Skin epidermis (tissue), 12 donors: ENCODE measurements around the gene SPPL2A.
"Not testable (repeated sequence)": the region's sequence is repeated elsewhere in the genome, so short reads cannot be mapped to it uniquely, and the experiment has no call there.

Experiments
- H3K27ac ChIP-seq, 21 experiments: fragments of 200-600 bp; sonication (generic) in 11 of 21; one replicate each; pipeline ENCODE4 v1.5.0; 2020; ENCODE audit warnings: mild to moderate bottlenecking in 3 of 21, inconsistent platforms in 2 of 21, moderate library complexity in 2 of 21
- H3K4me3 ChIP-seq, 7 experiments: fragments of 200-600 bp; sonication (generic) in 2 of 7; one replicate each; pipeline ENCODE4 v1.5.0; 2020; ENCODE audit warnings: inconsistent platforms in 2 of 7, mild to moderate bottlenecking in 2 of 7, moderate library complexity in 1 of 7

The SPPL2A gene

GRCh38 chr15:50697109-50697797 lies 68.3 kb downstream of the SPPL2A start:
- peak overlapping the region in 1 of 21 experiments; percentile 26 for H3K27ac ChIP-seq

DNA sequence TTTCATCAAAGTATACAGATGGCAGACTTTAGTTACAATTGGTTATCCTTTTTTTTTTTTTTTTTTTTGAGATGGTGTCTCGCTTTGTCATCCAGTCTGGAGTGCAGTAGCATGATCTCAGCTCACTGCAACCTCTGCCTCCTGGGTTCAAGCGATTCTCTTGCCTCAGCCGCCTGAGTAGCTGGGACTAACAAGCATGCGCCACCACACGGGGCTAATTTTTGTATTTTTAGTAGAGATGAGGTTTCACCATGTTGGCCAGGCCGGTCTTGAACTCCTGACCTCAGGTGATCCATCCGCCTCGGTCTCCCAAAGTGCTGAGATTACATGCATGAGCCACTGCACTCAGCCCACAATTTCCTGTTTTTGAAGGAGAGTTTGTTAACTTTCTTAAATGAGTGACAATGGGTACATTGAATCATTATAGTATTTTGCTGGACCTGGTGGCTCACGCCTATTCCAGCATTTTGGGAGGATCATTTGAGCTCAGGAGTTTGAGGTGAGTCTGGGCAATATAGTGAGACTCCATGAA lies 70.8 kb downstream of the SPPL2A start:
- not testable (repeated sequence) for H3K27ac ChIP-seq, H3K4me3 ChIP-seq

More at GRCh38 chr15:50697109-50697797, 68.3 kb downstream of the SPPL2A start:
- H3K4me3 ChIP-seq = no peak overlapping the region

DNA sequence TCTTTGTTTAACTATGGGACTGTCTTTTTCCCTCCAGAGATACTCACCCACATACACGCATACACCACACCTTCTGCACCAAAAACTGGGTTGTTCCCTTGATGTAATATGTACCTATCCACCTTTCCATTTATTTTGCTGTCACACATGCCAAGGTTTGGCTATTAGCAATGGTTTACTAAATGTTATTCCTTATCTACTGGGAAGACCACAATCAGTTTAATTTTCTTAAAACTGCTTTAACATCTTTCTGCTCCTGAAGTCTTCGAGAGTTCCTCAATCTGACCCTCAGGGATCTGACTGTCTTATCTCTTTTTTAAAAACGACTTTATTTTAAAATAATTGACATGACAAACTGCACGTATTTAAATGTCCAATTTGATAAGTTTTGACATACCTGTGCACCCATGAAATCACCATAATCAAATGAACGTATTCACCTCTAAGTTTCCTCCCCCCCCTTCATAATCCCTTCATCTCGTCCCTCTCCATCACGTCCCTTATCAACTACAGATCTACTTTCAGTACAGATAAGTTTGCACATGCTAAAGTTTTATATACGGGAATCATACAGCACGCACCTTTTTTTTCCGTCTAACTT lies 78.1 kb downstream of the SPPL2A start:
- peak overlapping the region in 20 of 21 experiments; percentile 78 to 96 (median 91) for H3K27ac ChIP-seq
- peak overlapping the region; percentile 60 to 94 (median 77) for H3K4me3 ChIP-seq

- H3K27ac ChIP-seq = peak within 1 kb of the TSS; percentile 67 to 96 (median 91)
- H3K4me3 ChIP-seq = peak within 1 kb of the TSS; percentile 60 to 94 (median 77)
These were observed 78.8 kb downstream of the SPPL2A start, which contains the start of gene TRPM7 for GRCh38 chr15:50686469-50687301. TSS of gene TRPM7 (minus strand) at chr15:50686797. CDS start at chr15:50686533, 264 bp downstream.

DNA sequence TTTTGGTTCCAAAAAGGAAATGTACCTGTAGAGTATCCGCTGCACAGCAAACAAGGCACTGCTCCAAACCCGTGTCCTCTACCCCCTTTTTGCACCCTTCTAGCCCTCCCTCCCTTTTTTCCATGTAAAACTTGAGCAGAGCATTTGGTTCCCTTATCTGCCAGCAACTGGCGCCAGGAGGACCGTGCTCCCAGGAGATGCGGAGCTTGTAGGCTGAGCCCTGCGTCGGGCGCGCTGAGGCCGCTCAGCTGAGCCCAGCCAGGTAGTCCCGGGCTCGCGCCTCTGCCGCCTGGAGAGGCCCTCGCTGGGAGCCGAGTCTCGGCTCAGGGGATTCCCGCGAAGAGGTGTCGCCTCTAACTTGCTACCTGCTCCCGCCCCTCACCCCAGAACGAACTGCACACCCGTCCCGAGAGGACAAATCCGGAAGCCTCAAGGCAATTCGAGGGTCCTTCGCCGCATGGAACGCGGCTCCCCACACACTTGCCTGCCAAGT lies 79.5 kb downstream of the SPPL2A start:
- Histone ChIP-seq H3K27ac (peak overlapping the region; percentile 67 to 96 (median 91)), H3K4me3 (peak overlapping the region; percentile 60 to 94 (median 77))

DNA sequence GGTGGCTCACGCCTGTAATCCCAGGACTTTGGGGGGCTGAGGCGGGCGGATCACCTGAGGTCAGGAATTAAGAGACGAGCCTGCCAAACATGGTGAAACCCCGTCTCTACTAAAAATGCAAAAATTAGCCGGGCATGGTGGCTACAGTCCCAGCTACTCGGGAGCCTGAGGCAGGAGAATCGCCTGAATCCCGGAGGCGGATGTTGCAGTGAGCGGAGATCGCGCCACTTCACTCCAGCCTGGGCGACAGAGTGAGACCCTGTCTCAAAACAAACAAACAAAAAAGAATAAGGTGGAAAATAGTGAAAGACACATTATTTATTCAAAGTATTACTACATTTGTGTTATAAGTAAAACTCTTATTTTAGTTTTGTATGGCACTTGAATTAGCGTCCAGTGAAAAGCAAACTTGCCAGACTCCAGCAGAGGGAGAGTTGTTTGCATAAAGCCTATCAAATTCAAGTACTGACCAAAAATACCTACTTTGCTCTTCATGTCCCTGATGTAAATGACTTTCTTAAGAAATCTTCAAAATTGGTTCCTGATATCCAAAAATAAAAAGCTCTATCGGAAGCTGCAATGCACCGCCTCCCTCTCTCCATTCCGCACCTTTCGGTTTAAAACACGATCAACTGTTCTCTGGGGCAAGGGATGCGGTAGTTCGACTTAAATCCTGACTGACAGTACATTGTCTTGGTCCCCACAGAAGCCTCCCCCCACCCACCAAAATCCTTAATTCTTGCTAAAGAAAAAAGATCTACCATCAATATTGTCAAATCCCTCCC lies 80.1 kb downstream of the SPPL2A start:
- H3K4me3 ChIP-seq = peak overlapping the region; percentile 60 to 94 (median 77)
- peak overlapping the region in 20 of 21 experiments; percentile 78 to 96 (median 91) for H3K27ac ChIP-seq

DNA sequence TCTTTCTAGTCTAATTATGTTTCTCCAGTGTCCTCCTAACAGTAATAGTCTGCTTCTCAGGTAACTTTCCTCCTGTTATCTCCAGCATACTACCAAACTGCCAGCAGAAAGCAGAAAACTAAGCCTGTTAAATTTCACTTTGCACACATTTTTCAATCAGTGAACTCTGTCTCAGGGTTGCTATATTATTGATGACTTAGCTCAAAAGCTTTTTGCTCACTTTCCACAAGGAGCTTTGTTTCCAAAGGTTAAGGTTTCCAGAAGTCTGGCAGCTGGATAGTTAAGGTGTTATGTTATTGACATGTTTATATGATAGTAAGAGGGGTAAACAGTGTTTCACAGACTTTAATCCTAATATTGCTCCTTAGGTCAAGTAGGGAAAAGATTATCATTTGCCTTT lies 84.0 kb downstream of the SPPL2A start:
- Histone ChIP-seq H3K4me3 (no peak overlapping the region), H3K27ac (no peak overlapping the region)

DNA sequence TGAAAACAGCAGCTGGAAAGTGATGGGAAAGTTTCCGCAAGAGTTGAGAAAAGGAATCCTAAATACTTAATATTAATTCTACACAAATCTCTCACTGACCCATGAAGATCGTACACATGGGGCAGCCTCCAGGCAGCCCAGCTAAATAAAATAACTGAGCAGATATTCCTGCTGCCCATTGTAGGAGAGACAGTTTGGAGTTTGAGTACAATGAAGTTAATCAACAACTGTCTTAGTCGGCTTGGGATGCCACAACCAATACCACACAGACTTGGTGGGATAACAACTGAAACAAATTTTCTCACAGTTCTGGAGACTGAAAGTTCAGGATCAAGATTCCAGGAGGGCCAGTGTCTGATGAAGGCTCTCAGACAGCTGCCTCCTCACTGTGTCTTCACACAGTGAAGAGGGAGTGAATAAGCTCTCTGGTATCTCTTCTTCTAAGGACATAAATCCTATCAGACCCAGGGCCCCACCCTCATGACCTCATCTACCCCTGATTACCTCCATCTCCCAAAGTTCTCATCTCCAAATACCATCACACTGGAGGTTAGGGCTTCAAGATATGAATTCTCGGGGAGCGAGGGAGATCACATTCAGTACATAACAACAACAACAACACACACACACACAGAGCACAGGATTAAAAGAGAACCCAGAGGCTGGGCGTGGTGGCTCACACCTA lies 88.6 kb downstream of the SPPL2A start:
- peak overlapping the region in 2 of 21 experiments; percentile 25 to 39 for H3K27ac ChIP-seq
- H3K4me3 ChIP-seq = no peak overlapping the region

GRCh38 chr15:50675535-50676144 lies 89.9 kb downstream of the SPPL2A start:
- no peak overlapping the region for H3K27ac ChIP-seq
- H3K4me3 ChIP-seq = no peak overlapping the region

DNA sequence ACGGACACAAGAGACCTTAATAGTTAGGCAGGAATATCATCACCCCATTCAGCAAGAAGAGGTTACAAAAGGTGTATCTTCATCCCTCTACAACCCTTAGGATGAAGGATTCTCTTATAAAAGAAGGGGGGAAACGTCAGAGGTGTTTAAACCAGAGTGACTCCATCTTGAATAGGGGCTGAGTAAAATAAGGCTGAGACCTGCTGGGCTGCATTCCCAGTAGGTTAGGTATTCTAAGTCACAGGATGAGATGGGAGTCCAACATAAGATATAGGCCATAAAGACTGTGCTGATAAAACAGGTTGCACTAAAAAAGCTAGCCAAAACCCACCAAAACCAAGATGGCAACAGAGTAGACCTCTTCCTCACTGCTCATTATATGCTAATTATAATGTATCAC lies 95.4 kb downstream of the SPPL2A start:
- Histone ChIP-seq H3K27ac (no peak overlapping the region), H3K4me3 (no peak overlapping the region)

GRCh38 chr15:50669611-50670010 lies 95.9 kb downstream of the SPPL2A start:
- Histone ChIP-seq H3K27ac (no peak overlapping the region), H3K4me3 (no peak overlapping the region)

GRCh38 chr15:50665938-50666337 lies 99.6 kb downstream of the SPPL2A start:
- H3K4me3 ChIP-seq = no peak overlapping the region

GRCh38 chr15:50655555-50655954 lies 110.0 kb downstream of the SPPL2A start:
- no peak overlapping the region for H3K27ac ChIP-seq

More at GRCh38 chr15:50665938-50666337, 99.6 kb downstream of the SPPL2A start:
- H3K27ac ChIP-seq = no peak overlapping the region

DNA sequence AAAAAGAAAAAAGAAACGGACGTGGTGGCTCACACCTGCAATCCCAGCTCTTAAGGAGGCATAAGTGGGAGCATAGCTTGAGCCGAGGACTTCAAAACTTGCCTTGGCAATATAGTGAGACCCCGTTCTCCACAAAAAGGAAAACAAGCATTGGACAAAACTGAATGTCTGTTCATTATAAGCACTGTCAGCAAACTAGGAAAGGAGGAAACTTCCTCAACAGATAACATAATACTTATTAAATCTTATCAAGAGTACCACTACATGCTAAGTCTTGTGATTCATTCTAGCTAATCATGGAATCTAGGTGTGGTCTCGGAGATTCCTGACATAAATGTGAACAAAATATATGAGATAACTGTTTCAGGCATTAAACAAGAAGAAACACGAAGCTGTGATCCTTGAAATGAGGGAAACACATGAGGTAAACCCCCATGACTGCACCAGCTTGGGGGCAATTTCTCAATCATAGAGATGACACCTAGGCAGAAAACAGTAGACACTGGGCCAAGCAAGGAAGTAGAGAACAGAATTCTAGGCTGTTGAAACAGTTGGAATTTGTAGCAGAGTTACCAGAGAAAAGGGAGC lies 112.3 kb downstream of the SPPL2A start:
- peak overlapping the region in 7 of 21 experiments; percentile 10 to 68 (median 44) for H3K27ac ChIP-seq

More at GRCh38 chr15:50655555-50655954, 110.0 kb downstream of the SPPL2A start:
- no peak overlapping the region for H3K4me3 ChIP-seq

GRCh38 chr15:50652671-50653070 lies 112.8 kb downstream of the SPPL2A start:
- H3K27ac ChIP-seq = peak overlapping the region in 5 of 21 experiments; percentile 8 to 68 (median 43)
- no peak overlapping the region for H3K4me3 ChIP-seq

More for the DNA sequence above, 112.3 kb downstream of the SPPL2A start:
- no peak overlapping the region for H3K4me3 ChIP-seq
